ENCODE measurements around the gene KCNK2.
A peak's percentile ranks its signal among the peaks of the same experiment; 100 is the strongest.

The KCNK2 gene

DNA sequence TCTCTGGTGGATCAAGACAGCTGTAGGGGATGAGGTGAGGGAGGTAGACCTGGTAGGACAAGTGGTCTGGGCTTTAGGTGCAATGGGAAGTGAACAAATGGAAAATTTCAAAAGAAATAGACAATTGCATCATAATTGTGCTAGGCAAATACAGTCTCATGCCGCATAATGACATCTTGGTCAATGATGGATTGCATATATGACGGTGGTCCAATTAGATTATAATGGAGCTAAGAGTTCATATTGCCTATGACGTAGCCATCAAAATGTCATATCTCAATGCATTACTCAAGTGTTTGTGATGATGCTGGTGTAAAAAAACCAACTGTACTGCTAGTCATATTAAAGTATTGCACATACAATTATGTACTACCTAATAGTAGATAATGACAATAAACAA, 19.0 kb downstream of the KCNK2 start:
- DNase-seq, result no peak

DNA sequence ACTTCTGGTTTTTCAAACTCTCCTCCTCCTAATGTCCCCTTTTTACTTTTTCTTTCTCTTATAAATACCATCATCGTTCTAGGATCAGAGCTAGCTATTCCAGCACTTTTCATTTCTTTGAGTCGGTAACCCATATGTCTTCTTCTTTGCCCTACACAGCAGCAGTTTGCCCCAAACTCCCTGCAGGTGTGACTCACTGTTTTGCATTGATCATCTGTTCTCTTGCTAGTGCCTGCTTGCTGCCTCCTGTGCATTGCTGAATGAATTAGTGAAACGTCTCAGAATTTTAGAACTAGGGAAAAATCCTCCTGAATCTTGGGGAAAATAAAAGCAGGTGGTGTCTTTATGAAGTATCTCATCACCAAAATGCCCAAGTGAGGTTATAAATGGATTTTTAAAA, 21.7 kb downstream of the KCNK2 start:
- DNase-seq, result no peak

DNA sequence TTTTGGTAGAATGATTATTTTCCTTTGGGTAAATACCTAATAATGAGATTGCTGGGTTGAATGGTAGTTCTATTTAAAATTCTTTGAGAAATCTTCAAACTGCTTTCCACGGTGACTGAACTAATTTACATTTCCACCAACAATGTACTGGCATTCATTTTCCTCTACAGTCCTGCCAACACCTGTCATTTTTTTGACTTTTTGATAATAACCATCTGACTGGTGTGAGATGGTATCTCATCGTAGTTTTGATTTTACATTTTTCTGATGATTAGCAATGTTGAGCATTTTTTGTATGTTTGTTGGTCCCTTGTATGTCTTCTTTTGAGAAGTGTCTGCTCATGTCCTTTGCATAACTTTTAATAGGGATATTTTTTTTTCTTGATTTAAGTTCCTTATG, 23.5 kb downstream of the KCNK2 start:
- DNase-seq, result no peak

DNA sequence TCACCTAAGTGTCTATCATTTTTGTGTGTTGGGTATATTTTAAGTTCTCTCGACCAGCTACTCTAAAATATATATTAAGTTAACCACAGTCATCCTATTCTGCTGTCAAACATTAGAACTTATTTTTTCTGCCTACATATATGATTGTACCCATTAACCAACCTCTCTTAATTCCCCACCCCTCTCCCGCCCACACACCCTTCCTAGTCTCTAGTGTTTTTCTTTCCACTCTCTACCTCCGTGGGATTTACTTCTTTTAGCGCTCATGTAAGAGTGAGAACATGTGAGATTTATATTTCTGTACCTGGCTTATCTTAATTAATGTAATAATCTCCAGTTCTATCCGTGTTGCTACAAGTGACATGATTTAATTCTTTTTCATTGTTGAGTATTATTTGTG, 26.6 kb downstream of the KCNK2 start:
- DNase-seq, result no peak

DNA sequence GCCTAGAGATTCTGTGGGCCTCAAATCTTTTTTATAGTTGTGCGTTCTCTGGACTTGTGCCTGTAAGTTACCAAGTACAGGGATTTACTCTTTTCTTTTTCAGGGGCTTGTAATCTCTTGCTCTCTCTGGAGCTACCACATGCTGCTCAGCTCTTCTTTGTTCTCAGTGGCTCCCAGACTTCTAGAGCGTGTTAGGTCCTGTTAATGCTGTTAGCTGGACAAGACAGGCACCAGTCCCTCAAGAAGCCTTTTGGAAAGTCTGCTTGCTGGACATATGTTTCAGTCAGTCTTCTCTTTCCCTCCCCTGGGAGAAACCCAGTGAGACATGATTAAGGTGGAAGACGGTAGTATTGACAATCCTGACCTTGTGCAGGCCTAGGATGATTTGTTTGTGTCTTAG, 29.4 kb downstream of the KCNK2 start:
- no peak for DNase-seq

DNA sequence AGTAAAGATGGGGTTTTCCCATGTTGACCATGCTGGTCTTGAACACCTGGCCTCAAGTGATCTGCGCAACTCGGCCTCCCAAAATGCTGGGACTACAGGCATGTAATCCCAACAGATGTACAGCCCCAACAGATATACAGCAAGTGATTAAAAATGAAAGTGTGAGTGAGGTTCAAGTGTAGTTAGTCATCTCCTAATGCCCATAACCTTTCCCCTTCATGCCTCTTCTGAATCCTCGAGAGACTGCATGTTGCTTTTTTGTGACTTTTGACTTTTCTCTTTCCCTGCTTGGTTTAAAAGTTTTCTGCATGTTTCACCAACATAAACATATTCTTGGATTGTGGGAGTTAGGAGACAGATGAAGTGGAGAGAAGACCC, 31.2 kb downstream of the KCNK2 start:
- no peak for DNase-seq

DNA sequence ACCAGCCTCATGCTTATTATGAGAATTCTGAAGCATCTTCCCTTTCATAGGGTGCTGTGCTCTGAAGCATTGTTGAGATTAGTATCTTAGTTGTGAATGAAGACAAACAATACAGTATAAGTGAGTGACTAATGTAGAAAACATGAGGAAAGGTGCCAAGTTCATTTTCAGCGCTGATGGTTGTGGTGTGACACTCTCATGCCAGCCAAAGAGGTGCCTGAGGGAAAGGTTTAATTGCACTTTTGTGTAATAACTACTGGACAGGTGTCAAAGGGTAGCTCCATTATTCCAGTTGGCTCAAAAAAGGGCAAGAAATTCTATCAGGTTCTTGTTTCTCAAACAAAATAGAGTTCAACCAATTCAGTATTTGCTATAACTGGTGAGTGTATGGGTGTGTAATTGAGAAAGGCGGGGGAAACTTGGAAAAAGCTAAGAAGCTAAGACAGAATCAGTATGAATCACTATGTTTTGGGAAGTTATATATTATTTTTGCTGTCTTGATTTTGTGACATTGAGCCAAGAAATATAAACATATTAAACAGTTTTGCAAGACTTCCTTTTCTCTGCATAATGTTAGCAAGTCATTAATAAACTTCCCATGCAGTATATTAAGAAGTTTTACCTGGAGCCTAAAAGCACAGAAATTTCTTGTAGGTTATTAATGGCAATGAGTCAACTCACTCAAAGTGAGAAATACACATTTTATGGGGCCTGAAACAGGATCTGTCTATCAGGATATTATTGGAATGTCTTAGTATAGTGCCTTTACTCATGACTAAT, 31.8 kb downstream of the KCNK2 start:
- no peak for DNase-seq

DNA sequence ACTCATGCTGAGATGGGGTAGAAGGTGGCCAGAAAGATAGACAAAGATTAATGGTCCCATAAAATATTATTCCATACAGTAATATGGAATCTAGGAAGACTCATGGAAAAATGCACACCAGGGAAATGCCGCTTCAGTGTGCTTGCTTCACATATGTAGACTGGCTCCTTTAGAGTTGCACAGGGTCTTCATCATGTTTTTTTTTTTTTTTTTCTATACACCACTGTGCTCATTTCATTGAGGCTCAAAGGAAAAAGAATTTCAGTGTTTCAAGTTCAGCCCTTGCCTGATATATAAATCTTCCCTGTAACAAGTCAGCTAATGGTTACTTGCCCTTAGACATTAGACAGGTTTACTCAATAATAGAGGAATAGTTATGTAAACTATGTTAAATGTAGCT, 33.2 kb downstream of the KCNK2 start:
- DNase-seq, result no peak

DNA sequence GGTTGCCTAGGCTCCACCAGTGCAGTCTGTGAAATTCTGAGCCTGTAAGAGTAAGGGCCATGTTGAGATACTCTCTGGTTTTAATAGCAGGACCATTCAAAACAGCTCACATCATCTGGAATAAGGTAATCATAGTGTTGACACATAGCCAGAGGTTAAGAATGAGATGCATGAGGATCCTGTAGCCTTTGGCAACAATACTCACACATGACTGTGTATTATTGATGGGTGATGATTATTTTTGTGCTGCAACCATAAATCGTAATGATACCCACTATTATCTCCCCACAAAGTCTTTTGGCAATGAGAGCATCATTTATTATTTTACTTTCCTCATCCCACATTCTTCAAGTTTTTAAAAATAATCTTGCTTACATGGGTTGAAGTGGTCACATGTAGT, 35.5 kb downstream of the KCNK2 start:
- DNase-seq, result no peak

DNA sequence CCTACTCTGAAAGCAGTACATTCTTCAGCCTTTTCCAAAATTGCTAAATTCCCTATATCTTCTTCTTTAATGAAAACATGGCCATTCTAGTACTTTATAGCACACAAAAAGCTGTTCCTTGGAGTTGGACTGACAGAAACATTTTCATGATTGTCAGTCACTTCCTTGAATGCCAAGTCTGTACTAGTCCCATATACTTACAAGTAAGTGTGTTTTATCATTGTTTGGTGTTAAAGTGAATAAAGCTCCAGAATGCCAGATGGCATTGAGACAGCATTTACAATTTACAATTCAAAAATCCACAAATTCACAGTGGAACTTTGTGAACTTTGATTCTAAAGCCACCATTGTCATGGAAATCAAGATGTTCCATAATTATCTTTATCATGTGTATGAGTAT, 36.5 kb downstream of the KCNK2 start:
- no peak for DNase-seq

DNA sequence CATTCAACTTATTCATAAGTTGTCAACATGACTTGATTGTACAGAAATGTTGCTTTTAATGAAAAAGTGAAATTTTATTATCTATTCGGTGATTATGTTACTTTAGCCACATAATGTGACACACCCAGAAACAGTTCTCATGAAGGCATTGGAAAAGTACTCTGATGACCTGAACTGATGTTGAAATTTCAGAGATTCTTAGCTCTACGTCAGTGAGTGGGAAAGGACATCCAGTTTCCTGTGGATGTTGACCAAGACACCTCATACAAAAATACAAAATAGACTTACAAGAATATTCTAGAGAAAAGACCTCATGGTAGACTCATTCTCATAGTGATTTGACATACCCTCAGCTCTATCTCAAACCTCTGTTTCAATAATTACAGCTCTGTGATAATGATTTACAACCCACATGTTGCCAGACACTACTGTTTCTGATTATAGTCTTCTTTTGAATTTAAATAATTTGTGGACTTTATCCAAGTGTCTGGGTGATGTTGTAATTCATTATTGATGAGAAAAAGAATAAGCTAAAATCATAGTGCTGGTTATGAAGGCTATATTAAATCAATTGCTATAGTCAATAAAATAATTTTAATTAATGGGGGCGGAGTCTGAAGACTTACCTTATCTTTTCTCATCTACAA, 37.3 kb downstream of the KCNK2 start:
- DNase-seq, result no peak

DNA sequence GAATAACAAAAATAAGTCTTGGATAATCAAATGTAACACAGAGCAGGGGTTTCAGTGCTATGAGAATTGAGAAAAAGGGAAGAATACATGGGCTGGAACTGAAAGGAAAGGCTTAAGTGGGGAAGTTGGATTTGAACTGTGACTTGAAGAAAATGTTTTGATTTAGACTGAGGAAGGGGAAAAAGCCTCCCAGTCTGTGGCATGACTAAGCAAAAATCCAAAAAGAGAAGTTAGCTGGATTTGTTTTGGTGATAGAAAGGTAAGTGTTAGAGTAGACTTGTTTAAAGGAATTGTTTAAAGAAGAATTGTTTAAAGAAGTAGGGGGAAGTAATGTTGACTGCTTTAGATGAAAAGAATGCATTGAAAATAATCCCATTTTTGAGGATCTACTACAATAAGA, 46.0 kb downstream of the KCNK2 start:
- DNase-seq, result no peak

DNA sequence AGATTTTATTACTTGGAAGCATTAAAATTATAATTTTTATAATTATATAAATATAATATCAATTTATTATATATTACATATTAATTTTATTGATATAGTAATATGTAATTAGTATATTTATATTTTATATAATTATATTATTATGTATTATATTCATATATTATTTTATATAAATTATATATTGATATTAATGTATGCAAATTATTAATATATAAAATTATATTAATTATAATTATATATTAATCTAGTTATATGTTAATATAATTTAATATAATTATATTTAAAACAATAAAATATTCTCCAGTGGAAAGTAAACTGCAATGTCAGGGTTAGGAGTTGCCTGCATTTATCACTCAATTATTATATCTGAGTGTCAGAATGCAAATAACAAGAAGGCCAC, 48.8 kb downstream of the KCNK2 start:
- DNase-seq, result no peak

DNA sequence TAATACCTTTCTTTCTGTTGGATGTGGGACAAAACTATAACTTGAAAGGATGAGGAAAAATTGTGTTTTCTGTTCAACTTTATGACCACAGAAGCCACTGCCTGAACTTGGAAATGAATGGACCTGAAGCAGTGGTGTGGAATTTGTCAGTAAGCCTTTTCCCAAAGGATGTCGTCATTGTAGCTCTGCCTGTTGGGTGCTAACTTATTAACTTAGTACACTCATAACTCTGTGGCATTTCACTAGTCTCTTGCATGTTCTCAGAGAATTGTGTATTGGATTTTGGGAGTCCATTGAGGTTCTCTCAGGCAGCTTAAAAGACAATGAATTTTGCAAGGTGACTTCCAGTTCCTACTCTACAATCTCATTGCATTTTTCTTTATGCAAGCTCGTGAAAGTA, 49.6 kb downstream of the KCNK2 start:
- no peak for DNase-seq

DNA sequence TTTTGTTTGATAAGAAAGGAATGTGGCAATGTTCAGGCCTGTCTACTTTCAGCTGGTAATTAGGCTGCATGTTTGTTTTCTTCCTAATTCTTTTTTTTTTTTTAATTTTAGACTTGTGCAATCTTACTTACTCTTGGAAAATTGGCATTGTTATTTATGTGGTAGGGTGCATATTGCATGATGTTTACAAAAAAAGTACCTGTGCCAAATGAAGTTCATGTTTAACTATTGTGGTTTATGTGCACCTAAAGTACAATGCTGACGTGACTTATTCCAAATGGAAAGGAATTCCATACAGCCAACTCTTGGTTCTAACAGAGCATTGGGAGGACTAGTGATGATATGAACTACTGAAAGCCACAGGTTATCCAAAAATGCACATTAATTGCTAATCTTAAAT, 51.0 kb downstream of the KCNK2 start:
- no peak for DNase-seq

DNA sequence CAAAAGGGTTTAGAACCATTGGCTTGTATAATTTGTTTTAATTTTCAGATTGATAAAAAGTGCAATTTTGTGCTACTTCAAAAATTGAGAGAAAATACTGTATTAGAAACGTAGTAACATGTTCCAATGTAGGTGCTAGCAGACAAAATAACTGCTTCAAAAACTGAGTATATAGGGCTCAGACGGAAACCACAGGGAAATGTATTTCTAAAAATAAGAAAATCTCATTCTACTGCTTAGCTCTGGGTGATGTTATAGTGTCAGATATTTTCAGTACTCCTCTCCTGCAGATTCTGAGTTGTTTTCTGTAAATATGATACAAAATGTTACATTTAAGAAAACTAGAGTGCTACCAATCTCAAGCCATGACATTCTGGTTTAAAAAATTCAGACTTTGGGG, 55.4 kb downstream of the KCNK2 start:
- no peak for DNase-seq

DNA sequence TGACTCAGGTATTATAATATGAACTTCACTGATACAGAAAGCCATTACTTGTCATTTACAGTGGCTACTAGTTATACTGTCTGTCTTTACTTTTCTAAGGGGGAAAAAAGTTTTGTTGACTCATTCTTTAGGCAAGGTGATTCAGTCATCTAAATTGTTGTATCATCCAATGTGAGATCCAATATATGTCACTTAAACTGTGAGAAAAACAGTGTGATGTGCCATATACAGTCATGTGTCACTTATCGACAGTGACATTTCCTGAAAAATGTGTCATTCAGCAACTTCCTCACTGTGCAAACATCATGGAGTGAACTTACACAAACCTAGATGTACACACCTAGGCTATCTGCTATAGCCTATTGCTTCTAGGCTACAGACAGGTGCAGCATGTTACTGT, 57.6 kb downstream of the KCNK2 start:
- DNase-seq, result no peak

DNA sequence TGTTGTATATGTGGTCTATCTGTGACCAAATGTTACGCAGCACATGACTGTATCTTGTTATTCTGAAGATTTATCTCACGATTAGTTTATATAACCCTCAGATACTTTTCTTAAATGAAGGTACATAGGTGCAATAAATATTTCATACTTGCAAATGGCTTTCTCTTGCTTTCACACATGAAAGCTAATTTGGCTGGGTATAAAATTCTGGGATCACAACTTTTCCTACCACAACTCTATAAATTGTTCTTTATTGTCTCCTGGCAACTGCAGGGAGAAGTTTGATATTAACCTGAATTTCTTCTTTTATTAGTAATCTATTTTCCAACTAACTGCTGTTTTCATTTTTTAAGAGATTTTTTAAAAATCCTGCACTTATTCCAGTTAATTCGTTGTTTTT, 58.9 kb downstream of the KCNK2 start:
- no peak for DNase-seq

DNA sequence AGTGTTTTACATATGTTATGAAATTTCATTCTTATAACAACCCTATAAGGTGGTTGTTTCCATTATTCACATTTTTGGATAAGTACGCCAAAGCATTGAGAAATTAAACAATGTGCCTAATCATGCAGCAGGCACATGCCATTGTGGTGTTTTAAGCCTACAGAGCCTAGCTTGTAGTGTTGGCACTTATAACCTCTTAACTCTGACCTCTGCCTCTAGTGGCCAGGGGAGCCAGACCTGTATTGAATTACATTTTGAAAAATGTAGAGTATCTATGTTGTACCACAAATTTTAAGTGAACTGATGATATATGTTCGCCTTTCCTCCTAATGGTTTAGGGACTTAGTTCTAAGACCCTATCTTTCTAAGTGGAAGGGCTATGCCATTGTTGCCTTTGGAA, 61.0 kb downstream of the KCNK2 start:
- DNase-seq, result no peak

DNA sequence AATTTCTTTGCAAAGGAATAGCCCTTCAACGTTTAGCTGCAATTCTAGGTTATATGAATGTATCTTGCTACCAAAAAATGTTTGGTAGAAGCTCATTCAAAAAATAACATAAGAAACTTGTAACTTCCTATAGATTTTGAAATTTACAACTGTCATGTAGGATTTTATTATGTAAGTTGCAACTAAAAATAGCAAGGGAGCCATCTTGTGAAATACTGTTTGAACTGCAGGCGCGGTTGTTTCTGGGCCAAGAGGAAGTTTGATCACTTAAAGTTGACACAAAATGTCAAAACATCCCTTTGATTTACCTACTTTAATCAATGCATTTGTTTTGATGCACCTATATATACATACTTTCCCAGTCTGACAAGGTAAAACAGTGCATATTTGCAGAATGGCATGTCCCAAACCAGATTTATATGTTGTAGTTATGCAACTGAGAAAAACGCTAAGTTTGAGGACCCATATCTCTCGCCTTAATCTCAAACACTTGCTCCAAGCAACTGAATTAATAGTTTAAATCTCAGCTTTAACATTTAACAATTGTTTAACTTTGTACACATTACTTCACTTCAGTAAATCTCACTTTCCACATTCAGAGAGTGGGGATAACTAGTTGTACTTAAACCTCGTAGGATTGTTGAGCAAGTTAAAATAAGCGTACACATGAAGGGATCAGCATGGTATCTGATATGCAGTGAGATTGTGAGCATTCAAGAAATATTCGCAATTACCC, 63.9 kb downstream of the KCNK2 start:
- peak; percentile 7 for DNase-seq

DNA sequence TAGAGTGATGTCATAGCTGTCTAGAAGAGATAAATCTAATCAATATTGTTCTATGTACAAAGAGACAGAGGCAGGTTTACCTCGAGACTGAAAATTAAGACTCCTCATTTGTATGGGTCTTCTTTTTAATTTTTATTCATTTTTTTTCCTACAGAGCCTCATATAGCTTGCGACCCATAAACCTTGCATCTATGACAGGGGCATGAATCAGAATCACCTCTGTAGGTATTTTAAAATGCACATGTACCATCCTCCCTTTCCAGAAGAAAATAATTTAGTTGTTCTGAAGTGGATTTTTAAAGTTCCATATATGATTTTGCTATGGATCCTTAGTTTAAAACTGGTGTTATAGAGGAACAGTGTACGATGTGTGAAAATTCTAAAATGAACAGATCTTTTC, 64.5 kb downstream of the KCNK2 start:
- DNase-seq, result no peak

DNA sequence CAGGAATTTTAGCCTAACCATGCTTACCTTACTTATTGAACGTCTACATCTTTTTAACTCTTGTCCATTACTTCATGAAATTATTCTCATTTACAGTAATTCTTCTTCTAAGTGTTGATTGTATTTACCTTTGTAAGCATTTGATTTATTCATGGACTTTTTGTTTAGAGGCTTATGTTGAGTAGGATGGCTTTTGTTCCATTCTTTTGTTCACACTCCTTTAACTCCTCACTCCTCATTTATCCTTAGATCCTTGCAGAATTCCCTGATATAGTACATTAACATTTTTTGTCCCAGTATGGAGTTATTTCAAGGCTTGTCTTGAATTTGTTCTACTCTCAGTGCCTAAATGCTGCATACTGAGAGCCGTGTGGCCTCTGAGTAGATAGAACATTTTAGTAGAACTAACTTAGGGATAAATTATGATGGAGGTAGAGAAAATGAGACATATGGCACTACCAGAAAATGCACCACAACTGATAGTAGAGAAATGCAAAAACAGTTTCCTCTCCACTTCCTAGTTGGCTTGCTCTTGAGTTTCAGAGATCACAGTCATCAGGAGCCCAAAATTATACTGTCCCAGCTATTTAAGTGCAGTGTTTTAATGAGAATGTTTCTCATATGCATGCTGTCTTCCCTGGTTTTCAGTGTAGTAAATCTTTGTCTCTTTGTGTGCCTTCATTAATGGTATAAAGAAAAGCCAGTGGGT, 69.5 kb downstream of the KCNK2 start:
- DNase-seq, result no peak

DNA sequence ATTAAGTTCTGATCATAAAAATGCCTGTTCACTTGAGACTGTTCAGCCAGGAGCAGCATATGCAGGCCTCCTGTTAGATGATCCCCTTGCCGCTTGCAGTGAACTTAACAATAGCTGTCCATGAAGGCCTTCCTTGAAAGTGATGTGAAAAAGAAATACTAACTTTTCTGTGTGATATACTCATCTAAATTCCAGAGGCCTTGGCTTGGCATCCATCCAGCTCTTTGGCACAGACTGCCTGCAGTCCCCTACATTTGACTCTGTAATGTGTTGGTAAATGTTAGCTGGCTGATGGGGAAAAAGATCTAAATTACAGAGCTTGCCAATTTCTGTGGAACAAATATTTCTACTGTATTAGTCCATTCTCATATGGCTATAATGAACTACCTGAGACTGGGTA, 73.7 kb downstream of the KCNK2 start:
- DNase-seq, result no peak

DNA sequence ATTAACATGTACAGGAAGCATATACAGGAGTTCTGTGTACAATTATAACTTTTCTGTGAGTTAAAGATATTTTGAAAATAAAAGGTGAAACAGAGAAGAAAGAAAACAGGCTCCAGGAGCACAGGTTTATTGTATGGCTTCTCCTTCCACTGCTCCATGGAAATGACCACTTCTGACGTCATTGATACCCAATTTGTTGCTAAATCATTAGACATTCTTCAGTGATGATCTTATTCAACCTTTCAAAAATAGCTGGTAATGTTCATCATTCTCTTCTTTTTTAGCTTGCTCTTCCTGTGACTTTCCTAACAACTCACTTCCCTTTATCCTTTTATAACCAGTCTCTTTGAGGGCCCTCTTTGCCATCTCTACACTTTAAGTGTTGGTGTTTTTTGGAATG, 77.8 kb downstream of the KCNK2 start:
- DNase-seq, result no peak
